H1 (cell line): ENCODE data around the gene MAGI2. TPM values are rescaled to one million over a fixed set of nuclear protein-coding genes. Genes with fewer than 3 reads are reported as not detected.

Experiments
- CTCF ChIA-PET: fragments of 300-600 bp; sonication (Branson Sonifier 250); formaldehyde crosslinking; loops from one replicate; lab custom pipeline; 2021; ENCODE audit not compliant: partially characterized antibody; lab: Charles Lee
- POLR2A ChIA-PET: fragments of 300-600 bp; sonication (Branson Sonifier 250); formaldehyde crosslinking; loops from one replicate; lab custom pipeline; 2021; ENCODE audit warnings: inconsistent platforms; ENCODE audit not compliant: partially characterized antibody; lab: Charles Lee
- DNase-seq, 2 experiments: peaks; one replicate each; pipeline versions ENCODE4 v3.0.0 to v3.0.0-alpha.2; 2010 to 2022; ENCODE audit warnings: low spot score in 2 of 2, low read depth in 1 of 2, mixed read lengths in 1 of 2
- FAIRE-seq: peaks from 2 replicates; lab custom pipeline; 2011; peaks lifted over from hg19 to GRCh38; lab: Jason Lieb, UNC
- H2AFZ ChIP-seq: 2 replicates; pipeline ENCODE4 v1.8.1; 2012; ENCODE audit warnings: low read length, inconsistent platforms
- H2AK5ac ChIP-seq: 2 replicates; pipeline ENCODE4 v1.6.1; 2013; ENCODE audit warnings: low read depth, low read length
- H2BK120ac ChIP-seq: replicated peaks from 2 replicates; pipeline ENCODE3; 2013; ENCODE audit warnings: low read depth, low read length, inconsistent platforms
- H2BK12ac ChIP-seq: 2 replicates; pipeline ENCODE4 v1.6.1; 2013; ENCODE audit warnings: low read depth, low read length
- H2BK15ac ChIP-seq: 2 replicates; pipeline ENCODE4 v1.6.1; 2013; ENCODE audit warnings: low read length
- H2BK20ac ChIP-seq: 2 replicates; pipeline ENCODE4 v1.6.1; 2013; ENCODE audit warnings: low read length
- H2BK5ac ChIP-seq: 2 replicates; pipeline ENCODE4 v1.6.1; 2013; ENCODE audit warnings: low read depth, low read length
- H3K14ac ChIP-seq: 2 replicates; pipeline ENCODE4 v1.6.1; 2013; ENCODE audit warnings: inconsistent platforms; ENCODE audit not compliant: insufficient read length
- H3K18ac ChIP-seq: 2 replicates; pipeline ENCODE4 v1.6.1; 2013; ENCODE audit warnings: low read length; ENCODE audit errors: extremely low read depth
- H3K23ac ChIP-seq: 2 replicates; pipeline ENCODE4 v1.6.1; 2013; ENCODE audit warnings: inconsistent platforms; ENCODE audit not compliant: insufficient read length
- H3K23me2 ChIP-seq: 2 replicates; pipeline ENCODE4 v1.6.1; 2013; ENCODE audit warnings: low read depth, low read length
- H3K27ac ChIP-seq: 2 replicates; pipeline ENCODE4 v1.6.1; 2011; ENCODE audit warnings: low read depth, low read length, inconsistent platforms
- H3K27me3 ChIP-seq, 4 experiments: replicated peaks in 1 of 4; 1 replicate in 1 of 4; 2 replicates in 3 of 4; pipeline versions ENCODE4 v1.6.1 to v1.8.1; 2011 to 2013; ENCODE audit warnings: low read length in 3 of 4, mild to moderate bottlenecking in 3 of 4, inconsistent platforms in 2 of 4, mixed read lengths in 2 of 4, moderate library complexity in 1 of 4; ENCODE audit not compliant: control insufficient read depth in 3 of 4, insufficient read depth in 3 of 4; ENCODE audit errors: extremely low read depth in 1 of 4
- H3K36me3 ChIP-seq, 4 experiments: 2 replicates each; pipeline versions ENCODE4 v1.6.1 to v1.8.1; 2011 to 2013; ENCODE audit warnings: mild to moderate bottlenecking in 4 of 4, low read length in 3 of 4, moderate library complexity in 2 of 4, control low read depth in 1 of 4, inconsistent platforms in 1 of 4; ENCODE audit not compliant: insufficient read depth in 4 of 4, control insufficient read depth in 2 of 4
- H3K4ac ChIP-seq: replicated peaks from 2 replicates; pipeline ENCODE3; 2013; ENCODE audit warnings: low read length, low read depth, mixed read lengths, inconsistent platforms; ENCODE audit not compliant: insufficient read length
- H3K4me1 ChIP-seq, 4 experiments: replicated peaks in 1 of 4; 1 replicate in 1 of 4; 2 replicates in 3 of 4; pipeline versions ENCODE4 v1.6.1 to v1.8.1; 2011 to 2013; ENCODE audit warnings: low read length in 3 of 4, inconsistent platforms in 2 of 4, mixed read lengths in 1 of 4; ENCODE audit not compliant: insufficient read depth in 4 of 4, control insufficient read depth in 3 of 4
- H3K4me2 ChIP-seq, 2 experiments: 2 replicates each; pipeline versions ENCODE4 v1.6.1 to v1.8.1; 2011 to 2013; ENCODE audit warnings: low read depth in 2 of 2, low read length in 2 of 2, control low read depth in 1 of 2, inconsistent platforms in 1 of 2, mild to moderate bottlenecking in 1 of 2; ENCODE audit not compliant: insufficient read depth in 1 of 2
- H3K4me3 ChIP-seq, 4 experiments: fragments of 200-600, 300-600 bp in 1 of 4; sonication (generic), shearing (Covaris generic), sonication (Bioruptor Twin) in 1 of 4; 2 replicates each; pipeline versions ENCODE4 v1.5.1 to v1.8.1; 2011 to 2016; ENCODE audit warnings: low read length in 4 of 4, low read depth in 3 of 4, control low read depth in 2 of 4, inconsistent platforms in 2 of 4, mild to moderate bottlenecking in 2 of 4, mixed read lengths in 1 of 4, moderate library complexity in 1 of 4; ENCODE audit not compliant: insufficient read depth in 2 of 4; ENCODE audit errors: extremely low read depth in 1 of 4
- H3K56ac ChIP-seq: replicated peaks from 2 replicates; pipeline ENCODE3; 2013; ENCODE audit warnings: low read depth, mild to moderate bottlenecking, mixed read lengths, low read length, inconsistent platforms; ENCODE audit not compliant: insufficient read length
- H3K79me1 ChIP-seq: 2 replicates; pipeline ENCODE4 v1.6.1; 2013; ENCODE audit warnings: low read depth, low read length, control low read depth
- H3K79me2 ChIP-seq, 2 experiments: 2 replicates each; pipeline versions ENCODE4 v1.6.1 to v1.8.1; 2012 to 2013; ENCODE audit warnings: low read length in 2 of 2, mild to moderate bottlenecking in 2 of 2, inconsistent platforms in 1 of 2; ENCODE audit not compliant: insufficient read depth in 2 of 2, control insufficient read depth in 1 of 2
- H3K9ac ChIP-seq, 4 experiments: replicated peaks in 1 of 4; 1 replicate in 1 of 4; 2 replicates in 3 of 4; pipeline versions ENCODE4 v1.6.1 to v1.8.1; 2011 to 2013; ENCODE audit warnings: low read depth in 3 of 4, low read length in 3 of 4, control low read depth in 2 of 4, mild to moderate bottlenecking in 2 of 4, moderate library complexity in 2 of 4, inconsistent platforms in 1 of 4; ENCODE audit errors: extremely low read depth in 1 of 4
- H3K9me3 ChIP-seq, 2 experiments: 2 replicates each; pipeline versions ENCODE4 v1.6.1 to v1.8.1; 2012 to 2013; ENCODE audit warnings: mild to moderate bottlenecking in 2 of 2, moderate library complexity in 2 of 2, control low read depth in 1 of 2, inconsistent platforms in 1 of 2, low read depth in 1 of 2, low read length in 1 of 2, mixed read lengths in 1 of 2; ENCODE audit not compliant: insufficient read depth in 2 of 2
- H4K20me1 ChIP-seq, 2 experiments: replicated peaks in 1 of 2; 2 replicates each; pipeline versions ENCODE3 to v1.8.1; 2011 to 2013; ENCODE audit warnings: inconsistent platforms in 2 of 2, low read length in 2 of 2, mild to moderate bottlenecking in 1 of 2; ENCODE audit not compliant: insufficient read depth in 2 of 2, control insufficient read depth in 1 of 2
- H4K5ac ChIP-seq: 2 replicates; pipeline ENCODE4 v1.6.1; 2013; ENCODE audit warnings: low read length, low read depth, mixed read lengths, inconsistent platforms; ENCODE audit not compliant: insufficient read length
- H4K8ac ChIP-seq: 2 replicates; pipeline ENCODE4 v1.8.0; 2013; ENCODE audit warnings: mild to moderate bottlenecking, moderate library complexity, low read length, inconsistent platforms; ENCODE audit not compliant: insufficient read depth; ENCODE audit errors: extremely low read depth
- H4K91ac ChIP-seq: replicated peaks from 2 replicates; pipeline ENCODE3; 2013; ENCODE audit warnings: low read length, mixed read lengths, inconsistent platforms; ENCODE audit not compliant: insufficient read length
- ASH2L ChIP-seq: fragments of 200-600, 300-600 bp; sonication (generic); IDR thresholded peaks from one replicate; pipeline ENCODE4 v1.7.1; 2017; ENCODE audit warnings: low read length
- BCL11A ChIP-seq, 2 experiments: IDR thresholded peaks; one replicate each; pipeline ENCODE4 v1.6.1; 2011; ENCODE audit warnings: low read depth in 2 of 2, low read length in 2 of 2, mild to moderate bottlenecking in 2 of 2
- HDAC6 ChIP-seq: IDR thresholded peaks from one replicate; pipeline ENCODE4 v1.7.1; 2012; ENCODE audit warnings: low read depth, mild to moderate bottlenecking, inconsistent platforms, low read length, moderate library complexity
- JUN ChIP-seq: IDR thresholded peaks from 2 replicates; pipeline ENCODE4 v1.6.1; 2011; ENCODE audit warnings: low read depth, mild to moderate bottlenecking, improper control_type of control experiment, low read length
- JUND ChIP-seq: IDR thresholded peaks from 2 replicates; pipeline ENCODE4 v1.6.1; 2011; ENCODE audit warnings: mild to moderate bottlenecking, improper control_type of control experiment, low read length
- SIN3A ChIP-seq, 2 experiments: IDR thresholded peaks in 1 of 2; conservative IDR thresholded peaks in 1 of 2; 2 replicates each; pipeline ENCODE4 v1.6.1; 2011 to 2012; ENCODE audit warnings: low read length in 2 of 2, improper control_type of control experiment in 1 of 2, low read depth in 1 of 2, mild to moderate bottlenecking in 1 of 2
- SIX5 ChIP-seq: IDR thresholded peaks from 2 replicates; pipeline ENCODE4 v1.6.1; 2011; ENCODE audit warnings: mild to moderate bottlenecking, low read depth, low read length
- SP1 ChIP-seq: IDR thresholded peaks from 2 replicates; pipeline ENCODE4 v1.6.1; 2011; ENCODE audit warnings: low read depth, low read length
- SUZ12 ChIP-seq: fragments of 200-600 bp; sonication (generic); IDR thresholded peaks from 2 replicates; pipeline ENCODE4 v1.6.1; 2012; ENCODE audit warnings: mild to moderate bottlenecking, inconsistent platforms, low read length, moderate library complexity, mixed read lengths
- TEAD4 ChIP-seq: IDR thresholded peaks from 2 replicates; pipeline ENCODE4 v1.6.1; 2012; ENCODE audit warnings: low read depth, low read length, inconsistent platforms, mixed read lengths
- WGBS, 2 experiments: shearing (Covaris generic) in 1 of 2; methylation state at CpG; one replicate each; pipeline versions ENCODE4 v1.1.6 to v1.1.7; 2013 to 2015; ENCODE audit warnings: low lambda C conversion rate in 2 of 2, mixed read lengths in 2 of 2, inconsistent platforms in 1 of 2, low coverage in 1 of 2, missing lambda C conversion rate in 1 of 2; ENCODE audit not compliant: insufficient replicate concordance in 2 of 2, insufficient coverage in 1 of 2, insufficient read length in 1 of 2; ENCODE audit errors: extremely low coverage in 1 of 2, missing lambda C conversion rate in 1 of 2; 5-methylcytosine and 5-hydroxymethylcytosine counted together
- polyA plus RNA-seq, 7 experiments: library from polyadenylated mRNA; depleted of rRNA in 3 of 7; stranded (reverse) in 5 of 7; unstranded in 2 of 7; fragments of >200 nt in 5 of 7; fragments of 200-250 nt in 2 of 7; gene quantifications; 1 replicate in 5 of 7; 2 replicates in 1 of 7; 4 replicates in 1 of 7; pipeline versions ENCODE4 v1.2.1 to v1.2.3, GENCODE V29; 2011 to 2013; ENCODE audit warnings: missing spikeins in 2 of 7, mixed read lengths in 2 of 7
- total RNA-seq: library from RNA; stranded (reverse); fragmentation: NEBNext Ultra II Directional; extraction: Animal tissue kit (Norgen Biotek cat#: 25700); gene quantifications from 2 replicates; pipeline ENCODE4 v1.2.1, GENCODE V29; 2021
- TF ChIP-seq, protein P1 (sequence below): IDR thresholded peaks from 2 replicates; pipeline ENCODE4 v1.6.1; 2012; ENCODE audit warnings: low read length, inconsistent platforms

The MAGI2 gene
- total and polyA plus RNA-seq, 2 of the 8 experiments (the other 6 are each of a cell fraction or from before 2014, with no cell fraction given), result 6.0 to 27.3 TPM

GRCh38 chr7:79317728-79318127 is 135.7 kb downstream of the MAGI2 start:
- H2BK20ac ChIP-seq, result no peak overlapping the region
- H4K91ac ChIP-seq, result no peak overlapping the region
- no peak overlapping the region for H4K8ac ChIP-seq
- H2BK15ac ChIP-seq, result no peak overlapping the region
- H4K20me1 ChIP-seq, result no peaks in the 10 kb centered on the region
- H3K27me3 ChIP-seq, result no peaks in the 10 kb centered on the region
- H2BK5ac ChIP-seq, result no peak overlapping the region; the same call in 1 of the 2 replicates
- H3K36me3 ChIP-seq, result no peaks in the 10 kb centered on the region
- no peak overlapping the region for H3K9ac ChIP-seq
- H2BK120ac ChIP-seq, result no peak overlapping the region
- no peak overlapping the region for H2AK5ac ChIP-seq
- no peak overlapping the region for H3K4ac ChIP-seq
- peak overlapping the region; percentile 6; the same call in 1 of the 2 replicates for H2BK12ac ChIP-seq
- H3K14ac ChIP-seq, result no peak overlapping the region
- 0 out of 2 replicates have a peak overlapping the region, but pooled peaks have one; percentile 3 for H2AFZ ChIP-seq
- FAIRE-seq (peak; percentile 90), DNase-seq (peak in 1 of 2 experiments; percentile 10)
- H3K27ac ChIP-seq, result no peak overlapping the region
- WGBS, 2 experiments, result 37% methylated on average over 2 of the region's 2 CpGs; no CpG with 5 or more reads in 1 of the 2 experiments
- no peaks in the 10 kb centered on the region for H3K9me3 ChIP-seq
- H3K79me1 ChIP-seq, result no peaks in the 10 kb centered on the region
- H3K4me2 ChIP-seq, result peak overlapping the region; percentile 21 to 32; a peak in 3 of 4 replicates
- no peak overlapping the region for H3K4me3 ChIP-seq
- TF ChIP-seq SIX5 (no peak), SUZ12 (no peak), TEAD4 (peak; percentile 86), HDAC6 (no peak), SP1 (0 out of 2 replicates have a peak, but pooled peaks have one; percentile 37), JUND (peak; percentile 97), ASH2L (no peak), SIN3A (conservative IDR thresholded peaks at IDR 0.05 in 1 of 2, IDR thresholded peaks at IDR 0.05 in 1 of 2; ENCODE audit: low read depth in 1 of 2, low read length in 2 of 2) (no peak), BCL11A (IDR thresholded peaks at IDR 0.05; ENCODE audit: low read depth in 2 of 2, low read length in 2 of 2) (no peak), JUN (peak; percentile 82)
- TF ChIP-seq, protein P1, sequence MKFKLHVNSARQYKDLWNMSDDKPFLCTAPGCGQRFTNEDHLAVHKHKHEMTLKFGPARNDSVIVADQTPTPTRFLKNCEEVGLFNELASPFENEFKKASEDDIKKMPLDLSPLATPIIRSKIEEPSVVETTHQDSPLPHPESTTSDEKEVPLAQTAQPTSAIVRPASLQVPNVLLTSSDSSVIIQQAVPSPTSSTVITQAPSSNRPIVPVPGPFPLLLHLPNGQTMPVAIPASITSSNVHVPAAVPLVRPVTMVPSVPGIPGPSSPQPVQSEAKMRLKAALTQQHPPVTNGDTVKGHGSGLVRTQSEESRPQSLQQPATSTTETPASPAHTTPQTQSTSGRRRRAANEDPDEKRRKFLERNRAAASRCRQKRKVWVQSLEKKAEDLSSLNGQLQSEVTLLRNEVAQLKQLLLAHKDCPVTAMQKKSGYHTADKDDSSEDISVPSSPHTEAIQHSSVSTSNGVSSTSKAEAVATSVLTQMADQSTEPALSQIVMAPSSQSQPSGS, result no peak
- H3K56ac ChIP-seq, result no peak overlapping the region
- no peak overlapping the region for H3K23ac ChIP-seq
- ChIA-PET POLR2A (no interaction called here), CTCF (interaction anchor here (1.4 kb wide), 1 partner anchor 15 kb away, joined by 5 read pairs; no protein-coding TSS in a partner anchor)
- H3K4me1 ChIP-seq, result peaks cover 2 to 6% (median 4%) of the 10 kb centered on the region in 4 experiments
- H3K79me2 ChIP-seq, result no peaks in the 10 kb centered on the region
- no peaks in the 10 kb centered on the region for H3K23me2 ChIP-seq
- H4K5ac ChIP-seq, result no peak overlapping the region
- H3K18ac ChIP-seq, result no peak overlapping the region
